Large intestine (tissue), 3 donors: ENCODE data around the gene PKD2L2. TPM values are rescaled to one million over a fixed set of nuclear protein-coding genes. Genes with fewer than 3 reads are reported as not detected.
"Not testable (repeated sequence)": the region's sequence is repeated elsewhere in the genome, so short reads cannot be mapped to it uniquely, and the experiment has no call there.

ENCODE experiments used
- DNase-seq, 2 donors: peaks; one replicate each; pipeline versions ENCODE4 v3.0.0 to v3.0.0-alpha.2; 2013
- H3K27ac ChIP-seq: one replicate; pipeline ENCODE4 v1.5.1; 2013; ENCODE audit warnings: low read length
- H3K27me3 ChIP-seq: 2 replicates; pipeline ENCODE4 v1.6.1; 2013; ENCODE audit warnings: low read length; ENCODE audit not compliant: control insufficient read depth, insufficient read depth
- H3K36me3 ChIP-seq: 2 replicates; pipeline ENCODE4 v1.6.1; 2013; ENCODE audit warnings: low read length; ENCODE audit not compliant: control insufficient read depth, insufficient read depth
- H3K4me1 ChIP-seq: one replicate; pipeline ENCODE4 v1.6.1; 2013; ENCODE audit warnings: low read length; ENCODE audit not compliant: control insufficient read depth, insufficient read depth
- H3K4me3 ChIP-seq: one replicate; pipeline ENCODE4 v1.5.1; 2013; ENCODE audit warnings: low read length
- H3K9me3 ChIP-seq: one replicate; pipeline ENCODE4 v1.6.1; 2013; ENCODE audit warnings: mild to moderate bottlenecking, low read depth, low read length, moderate library complexity; ENCODE audit not compliant: control insufficient read depth
- WGBS: methylation state at CpG from one replicate; pipeline ENCODE4 v1.1.5; 2013; ENCODE audit warnings: low lambda C conversion rate; ENCODE audit not compliant: insufficient coverage; 5-methylcytosine and 5-hydroxymethylcytosine counted together
- polyA plus RNA-seq: library from polyadenylated mRNA; unstranded; fragments of 120-200 nt; gene quantifications from one replicate; pipeline ENCODE4 v1.2.1, GENCODE V29; 2013

The PKD2L2 gene
- polyA plus RNA-seq, 1 donor, result 0.15 TPM

- no peak for DNase-seq
- H3K27me3 ChIP-seq, result no peaks in the 10 kb centered on the region
- no peaks in the 10 kb centered on the region for H3K36me3 ChIP-seq
- 90% methylated on average over 2 of the region's 5 CpGs for WGBS
- H3K27ac ChIP-seq, result no peak overlapping the region
- H3K4me3 ChIP-seq, result no peak overlapping the region
- H3K9me3 ChIP-seq, result no peaks in the 10 kb centered on the region
- no peaks in the 10 kb centered on the region for H3K4me1 ChIP-seq
Observed at GRCh38 chr5:137858954-137859353, 30.3 kb upstream of the PKD2L2 start.

- Histone ChIP-seq H3K36me3 (no peaks in the 10 kb centered on the region), H3K27ac (no peak overlapping the region), H3K9me3 (no peaks in the 10 kb centered on the region), H3K4me3 (no peak overlapping the region), H3K4me1 (no peaks in the 10 kb centered on the region), H3K27me3 (no peaks in the 10 kb centered on the region)
- DNase-seq, result no peak
- 50% methylated on average over 1 of the region's 3 CpGs for WGBS
Observed at GRCh38 chr5:137862251-137862650, 27.0 kb upstream of the PKD2L2 start.

DNA sequence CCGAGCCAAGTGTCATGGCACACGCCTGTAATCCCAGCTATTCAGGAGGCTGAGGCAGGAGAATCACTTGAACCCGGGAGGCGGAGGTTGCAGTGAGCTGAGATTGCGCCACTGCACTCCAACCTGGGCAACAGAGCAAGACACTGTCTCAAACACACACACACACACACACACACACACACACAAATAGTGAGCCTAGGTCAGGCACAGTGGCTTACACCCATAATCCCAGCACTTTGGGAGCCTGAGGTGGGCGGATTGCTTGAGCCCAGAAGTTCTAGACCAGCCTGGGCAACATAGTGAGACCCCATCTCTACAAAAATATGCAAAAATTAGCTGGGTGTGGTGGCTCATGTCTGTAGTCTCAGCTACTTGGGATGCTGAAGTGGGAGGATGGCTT is 25.6 kb upstream of the PKD2L2 start:
- DNase-seq, H3K27ac ChIP-seq, H3K36me3 ChIP-seq, H3K4me1 ChIP-seq, H3K4me3 ChIP-seq, H3K9me3 ChIP-seq, H3K27me3 ChIP-seq: not testable (repeated sequence)
- WGBS, result no CpG with 5 or more reads among the region's 6 CpGs

DNA sequence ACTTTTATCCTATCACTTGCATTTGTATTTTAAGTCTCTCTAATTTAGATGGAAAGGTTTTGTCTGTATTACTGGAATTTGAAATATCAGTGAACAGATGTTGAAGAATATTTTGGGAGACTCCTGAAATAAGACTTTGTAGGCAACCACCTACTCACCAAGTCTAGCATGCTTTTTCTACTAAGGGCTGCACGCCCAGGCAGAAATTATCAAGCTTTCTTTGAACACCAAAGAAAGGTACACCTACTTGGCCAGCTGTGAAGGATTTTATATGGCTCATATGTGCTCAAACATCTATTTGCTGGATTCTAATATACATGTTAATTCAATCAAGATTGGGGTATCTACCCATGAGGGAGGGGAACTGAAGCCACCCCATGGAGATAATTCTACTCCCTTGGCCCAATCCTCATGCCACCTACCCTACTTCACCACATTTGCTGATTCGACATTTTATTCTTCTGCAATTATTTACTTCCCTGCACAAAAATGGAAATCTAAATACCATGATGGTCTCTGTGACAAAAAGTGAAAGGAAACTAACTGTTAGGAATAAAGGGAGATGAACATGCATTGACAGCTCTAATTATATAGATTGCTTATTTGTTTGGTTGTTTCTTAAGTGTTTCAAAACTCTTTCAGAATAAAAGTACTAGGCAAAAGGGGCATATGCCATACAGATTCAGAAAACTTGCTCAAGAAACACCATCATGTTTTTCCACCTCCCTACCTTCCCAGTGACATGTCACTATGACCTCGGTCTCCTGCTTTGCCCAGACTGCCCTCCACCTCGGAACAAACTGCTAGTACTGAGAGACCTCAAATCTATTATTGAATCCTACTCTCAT is 22.5 kb upstream of the PKD2L2 start:
- H3K9me3 ChIP-seq, result no peaks in the 10 kb centered on the region
- H3K4me3 ChIP-seq, result no peak overlapping the region
- no peak for DNase-seq
- WGBS, result 80% methylated on average over 1 of the region's 4 CpGs
- no peak overlapping the region for H3K27ac ChIP-seq
- no peaks in the 10 kb centered on the region for H3K36me3 ChIP-seq
- no peaks in the 10 kb centered on the region for H3K4me1 ChIP-seq
- H3K27me3 ChIP-seq, result no peaks in the 10 kb centered on the region

DNA sequence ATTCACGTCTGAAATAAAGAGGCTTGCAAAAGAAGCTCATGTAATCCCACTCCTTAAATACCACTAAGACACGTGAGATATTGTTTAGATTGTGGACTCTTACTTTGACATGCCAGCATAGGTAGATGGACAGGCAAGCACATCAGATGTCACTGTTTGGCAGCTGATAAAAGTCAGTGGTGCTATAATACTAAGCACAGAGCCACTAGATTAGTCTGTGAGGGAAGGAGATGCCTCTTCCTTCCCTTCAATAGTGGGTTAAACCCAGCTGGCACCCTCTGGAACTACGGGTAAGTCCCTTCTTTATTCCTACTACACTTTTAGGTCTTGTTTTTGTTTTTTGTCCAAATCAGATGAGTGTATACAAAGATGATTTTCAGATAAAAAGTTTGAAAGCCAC is 21.6 kb upstream of the PKD2L2 start, which contains the start of gene MYOT:
Gene MYOT, plus strand, starts transcription at position 197 of the 400 bp plus-strand sequence. CDS start 2,792 bp downstream, outside the sequence.
- no peak within 1 kb of the TSS for H3K4me3 ChIP-seq
- DNase-seq, result no peak
- no peak within 1 kb of the TSS for H3K27ac ChIP-seq
- no peaks in the 10 kb centered on the region for H3K36me3 ChIP-seq
- H3K4me1 ChIP-seq, result no peaks in the 10 kb centered on the region
- no peaks in the 10 kb centered on the region for H3K27me3 ChIP-seq
- H3K9me3 ChIP-seq, result no peaks in the 10 kb centered on the region
- 60% methylated on average over 1 of the region's 3 CpGs for WGBS

DNA sequence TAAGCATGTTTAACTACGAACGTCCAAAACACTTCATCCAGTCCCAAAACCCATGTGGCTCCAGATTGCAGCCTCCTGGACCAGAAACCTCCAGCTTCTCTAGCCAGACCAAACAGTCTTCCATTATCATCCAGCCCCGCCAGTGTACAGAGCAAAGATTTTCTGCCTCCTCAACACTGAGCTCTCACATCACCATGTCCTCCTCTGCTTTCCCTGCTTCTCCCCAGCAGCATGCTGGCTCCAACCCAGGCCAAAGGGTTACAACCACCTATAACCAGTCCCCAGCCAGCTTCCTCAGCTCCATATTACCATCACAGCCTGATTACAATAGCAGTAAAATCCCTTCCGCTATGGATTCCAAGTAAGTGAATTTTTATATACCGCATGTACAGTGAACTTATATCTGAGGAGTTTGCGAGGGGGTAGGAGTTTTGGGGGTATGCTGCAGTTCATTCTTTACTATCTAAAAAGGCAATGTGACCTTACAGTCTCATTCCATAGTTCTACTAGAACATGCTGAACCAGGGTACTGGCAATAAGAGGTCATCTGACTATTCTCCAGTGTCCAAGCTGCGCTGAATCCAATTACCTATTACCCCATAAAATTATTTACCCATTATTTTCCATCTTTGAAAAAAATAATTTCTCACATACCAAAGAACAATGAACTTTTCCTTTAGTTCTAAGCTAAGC is 18.5 kb upstream of the PKD2L2 start:
- DNase-seq, result no peak
- H3K9me3 ChIP-seq, result no peaks in the 10 kb centered on the region
- H3K4me1 ChIP-seq, result no peaks in the 10 kb centered on the region
- H3K27ac ChIP-seq, result no peak overlapping the region
- H3K4me3 ChIP-seq, result no peak overlapping the region
- WGBS, result no CpG with 5 or more reads among the region's 7 CpGs
- no peaks in the 10 kb centered on the region for H3K36me3 ChIP-seq
- no peaks in the 10 kb centered on the region for H3K27me3 ChIP-seq

GRCh38 chr5:137871571-137871970 is 17.7 kb upstream of the PKD2L2 start:
- no peaks in the 10 kb centered on the region for H3K9me3 ChIP-seq
- no peak overlapping the region for H3K27ac ChIP-seq
- H3K27me3 ChIP-seq, result no peaks in the 10 kb centered on the region
- no peaks in the 10 kb centered on the region for H3K4me1 ChIP-seq
- H3K4me3 ChIP-seq, result no peak overlapping the region
- no peaks in the 10 kb centered on the region for H3K36me3 ChIP-seq
- no peak for DNase-seq
- WGBS, result 100% methylated on average over 1 of the region's 3 CpGs

- H3K4me3 ChIP-seq, result no peak overlapping the region
- H3K27me3 ChIP-seq, result no peaks in the 10 kb centered on the region
- H3K36me3 ChIP-seq, result no peaks in the 10 kb centered on the region
- no peak for DNase-seq
- H3K27ac ChIP-seq, result no peak overlapping the region
- no CpG with 5 or more reads among the region's 3 CpGs for WGBS
- no peaks in the 10 kb centered on the region for H3K4me1 ChIP-seq
- no peaks in the 10 kb centered on the region for H3K9me3 ChIP-seq
Observed at GRCh38 chr5:137872466-137872865, 16.8 kb upstream of the PKD2L2 start.

GRCh38 chr5:137876101-137876500 is 13.2 kb upstream of the PKD2L2 start:
- Histone ChIP-seq H3K4me1 (no peaks in the 10 kb centered on the region), H3K27ac (no peak overlapping the region), H3K27me3 (no peaks in the 10 kb centered on the region), H3K36me3 (no peaks in the 10 kb centered on the region), H3K9me3 (no peaks in the 10 kb centered on the region), H3K4me3 (no peak overlapping the region)
- DNase-seq, result no peak

DNA sequence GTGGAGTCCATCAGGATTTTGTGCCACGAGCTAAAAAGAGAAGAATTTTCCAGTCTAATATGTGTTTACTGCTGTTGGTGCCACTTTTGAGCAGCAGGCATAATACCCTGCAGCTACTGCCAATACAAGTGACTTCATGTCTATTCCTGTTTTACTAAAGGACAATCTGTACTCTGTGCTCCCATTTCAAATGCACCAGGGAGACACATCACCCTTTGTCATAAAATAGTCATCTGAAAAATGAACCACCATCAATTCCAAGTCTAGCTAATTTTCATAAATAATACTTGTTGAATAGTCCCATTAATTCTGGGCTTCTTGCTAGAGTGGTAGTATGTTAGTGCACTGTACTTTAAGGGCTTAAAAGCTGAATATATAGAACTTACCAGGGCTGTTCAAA is 8.9 kb upstream of the PKD2L2 start:
- Histone ChIP-seq H3K27ac (no peak overlapping the region), H3K9me3 (no peaks in the 10 kb centered on the region), H3K4me1 (no peaks in the 10 kb centered on the region), H3K27me3 (no peaks in the 10 kb centered on the region), H3K36me3 (no peaks in the 10 kb centered on the region), H3K4me3 (no peak overlapping the region)
- DNase-seq, result no peak
- WGBS, result no CpG with 5 or more reads among the region's 1 CpG
